Left ventricle myocardium inferior (tissue), 1 donor: Measurements from ENCODE around the gene SLC6A19. TPM values are rescaled to one million over a fixed set of nuclear protein-coding genes. Genes with fewer than 3 reads are reported as not detected.

Experiments
- DNase-seq: peaks from one replicate; pipeline ENCODE4 v3.0.0-alpha.2; 2020
- H3K27ac ChIP-seq: fragments of 200-600 bp; replicated peaks from 2 replicates; pipeline ENCODE4 v1.8.0; 2021
- H3K27me3 ChIP-seq: fragments of 200-600 bp; 2 replicates; pipeline ENCODE4 v1.8.0; 2021; ENCODE audit warnings: low read depth
- H3K36me3 ChIP-seq: fragments of 200-600 bp; 2 replicates; pipeline ENCODE4 v1.8.0; 2021
- H3K4me1 ChIP-seq: fragments of 200-600 bp; 2 replicates; pipeline ENCODE4 v1.8.0; 2021
- H3K4me3 ChIP-seq: fragments of 200-600 bp; 2 replicates; pipeline ENCODE4 v1.8.0; 2021; ENCODE audit warnings: mild to moderate bottlenecking, moderate library complexity
- H3K9me3 ChIP-seq: fragments of 200-600 bp; replicated peaks from 2 replicates; pipeline ENCODE4 v1.8.0; 2021
- CTCF ChIP-seq: fragments of 200-600 bp; IDR thresholded peaks from 2 replicates; pipeline ENCODE4 v1.8.0; 2021; ENCODE audit warnings: antibody characterized with exemption, mild to moderate bottlenecking, borderline replicate concordance
- intact Hi-C: fragments of 100-400 bp; cut with micrococcal nuclease; formaldehyde crosslinking; loops from one replicate; pipeline ENCODE4 v1.11.0; 2022
- total RNA-seq: library from RNA; stranded (reverse); fragmentation: NEBNext Ultra II Directional; extraction: Animal tissue kit (Norgen Biotek cat#: 25700); gene quantifications from one replicate; pipeline ENCODE4 v1.2.1, GENCODE V29; 2021
- donor health status: DM: no; HTN: yes; CAD: no; lungs with severe emphysema.

SLC6A19 gene
- total RNA-seq, 1 donor from 2014 or later = not detected

GRCh38 chr5:1230551-1230950, 29.2 kb downstream of the SLC6A19 start:
- no peak for TF ChIP-seq CTCF
- DNase-seq = no peak
- Histone ChIP-seq H3K36me3 (no peaks in the 10 kb centered on the region), H3K27me3 (peaks cover 62% of the 10 kb centered on the region), H3K27ac (no peak overlapping the region), H3K4me1 (no peaks in the 10 kb centered on the region), H3K9me3 (peaks cover 12% of the 10 kb centered on the region), H3K4me3 (no peak overlapping the region)
- intact Hi-C loops = no loop called here

GRCh38 chr5:1231354-1231905, 30.0 kb downstream of the SLC6A19 start:
- Histone ChIP-seq H3K27me3 (peaks cover 60% of the 10 kb centered on the region), H3K4me3 (no peak overlapping the region), H3K4me1 (no peaks in the 10 kb centered on the region), H3K9me3 (peaks cover 20% of the 10 kb centered on the region), H3K36me3 (no peaks in the 10 kb centered on the region), H3K27ac (no peak overlapping the region)
- no peak for TF ChIP-seq CTCF
- intact Hi-C loops = no loop called here
- DNase-seq = no peak

GRCh38 chr5:1232780-1233179, 31.4 kb downstream of the SLC6A19 start:
- Histone ChIP-seq H3K9me3 (peaks cover 24% of the 10 kb centered on the region), H3K27ac (no peak overlapping the region), H3K4me1 (no peaks in the 10 kb centered on the region), H3K36me3 (no peaks in the 10 kb centered on the region), H3K4me3 (no peak overlapping the region), H3K27me3 (peaks cover 63% of the 10 kb centered on the region)
- DNase-seq = no peak
- intact Hi-C loops = no loop called here
- TF ChIP-seq CTCF = no peak

- H3K27ac ChIP-seq = no peak overlapping the region
- intact Hi-C loops = no loop called here
- TF ChIP-seq CTCF = no peak
- H3K27me3 ChIP-seq = peaks cover 46% of the 10 kb centered on the region
- H3K4me1 ChIP-seq = no peaks in the 10 kb centered on the region
- H3K9me3 ChIP-seq = peaks cover 24% of the 10 kb centered on the region
- H3K36me3 ChIP-seq = no peaks in the 10 kb centered on the region
- H3K4me3 ChIP-seq = no peak overlapping the region
- DNase-seq = no peak
Measured at GRCh38 chr5:1235379-1235778, 34.0 kb downstream of the SLC6A19 start.

- Histone ChIP-seq H3K9me3 (peaks cover 24% of the 10 kb centered on the region), H3K36me3 (no peaks in the 10 kb centered on the region), H3K4me3 (no peak overlapping the region), H3K27ac (no peak overlapping the region), H3K4me1 (no peaks in the 10 kb centered on the region), H3K27me3 (peaks cover 41% of the 10 kb centered on the region)
- no peak for DNase-seq
- no peak for TF ChIP-seq CTCF
- intact Hi-C loops = no loop called here
Measured at GRCh38 chr5:1235838-1236237, 34.4 kb downstream of the SLC6A19 start.
